ELF-1 (cell line): ENCODE data around the gene ARHGAP10.
"Not testable (repeated sequence)": the region's sequence is repeated elsewhere in the genome, so short reads cannot be mapped to it uniquely, and the experiment has no call there.

Experiments used
- DNase-seq: peaks from one replicate; pipeline ENCODE4 v3.0.0-alpha.2; 2016; ENCODE audit warnings: low read depth, low spot score

ARHGAP10 gene

GRCh38 chr4:147793569-147794313 is 61.9 kb downstream of the ARHGAP10 start:
- DNase-seq: no peak

- DNase-seq: no peak
Measured at GRCh38 chr4:147794314-147794680, 62.4 kb downstream of the ARHGAP10 start.

DNA sequence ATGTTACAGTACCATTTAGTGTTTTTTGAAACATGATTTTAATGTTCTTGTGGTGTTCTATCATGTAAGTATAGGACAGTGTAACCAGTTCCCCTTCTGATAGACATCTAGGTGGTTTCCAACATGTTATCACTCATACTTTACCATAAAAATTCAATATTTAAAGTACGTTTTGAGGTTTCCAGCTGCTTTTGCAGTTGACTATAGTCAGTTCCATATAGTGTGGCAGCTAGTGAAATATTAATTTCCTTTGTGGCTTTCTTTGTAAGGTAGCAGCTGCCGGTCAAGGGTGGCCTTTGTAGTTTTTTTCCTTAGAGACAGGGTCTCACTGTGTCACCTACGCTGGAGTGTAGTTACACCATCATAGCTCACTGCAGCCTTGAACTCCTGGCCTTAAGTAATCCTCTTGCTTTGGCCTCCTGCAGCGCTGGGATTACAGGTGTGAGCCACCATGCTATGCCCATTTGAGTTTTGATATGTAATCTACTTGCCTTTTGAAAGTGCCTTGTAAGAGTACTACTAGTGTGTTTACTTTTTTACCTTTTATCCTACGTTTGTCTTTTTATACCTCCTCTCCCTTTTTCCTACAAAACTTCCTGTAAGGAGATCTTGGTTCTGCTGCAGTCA is 63.0 kb downstream of the ARHGAP10 start:
- no peak for DNase-seq

DNA sequence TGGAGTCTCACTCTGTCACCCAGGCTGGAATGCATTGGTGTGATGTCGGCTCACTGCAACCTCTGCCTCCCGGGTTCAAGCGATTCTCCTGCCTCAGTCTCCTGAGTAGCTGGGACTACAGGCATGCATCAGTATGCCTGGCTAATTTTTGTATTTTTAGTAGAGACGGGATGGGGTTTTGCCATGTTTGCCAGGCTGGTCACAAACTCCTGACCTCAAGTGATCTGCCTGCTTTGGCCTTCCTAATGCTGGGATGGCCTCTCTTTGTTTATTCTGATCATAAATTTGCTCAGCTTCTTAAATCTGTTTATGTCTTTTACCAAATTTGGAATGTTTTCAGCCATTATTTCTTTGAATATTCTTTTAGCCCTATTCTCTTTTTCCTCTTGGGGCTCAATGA is 67.2 kb downstream of the ARHGAP10 start:
- DNase-seq: not testable (repeated sequence)

DNA sequence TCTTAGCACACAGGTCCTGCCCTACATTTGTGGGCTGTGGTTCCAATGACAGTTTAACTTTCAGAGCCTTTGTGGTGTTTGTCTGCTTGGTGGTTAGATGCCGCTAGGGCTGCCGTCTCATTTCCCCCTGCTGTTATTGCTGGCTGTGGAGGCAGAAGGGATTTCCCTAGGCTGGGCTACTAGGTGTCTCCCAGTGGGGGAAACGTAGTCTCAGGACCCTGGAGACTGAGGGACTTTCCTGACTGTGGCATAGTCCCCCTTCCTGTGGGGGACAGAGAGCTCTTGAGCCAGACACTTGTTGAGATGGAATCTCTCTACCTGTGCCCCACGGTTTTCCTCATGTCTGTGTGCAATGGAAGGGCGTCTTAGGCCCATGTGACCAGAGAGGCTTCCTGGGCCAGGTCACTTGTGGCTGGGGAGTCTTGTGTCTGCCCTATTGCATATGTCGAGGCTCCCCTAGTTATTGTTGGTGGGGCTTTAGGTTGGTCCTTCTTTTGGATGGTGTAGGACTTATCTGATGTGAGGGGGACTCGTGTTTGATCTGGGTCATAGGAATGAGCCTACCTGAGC is 68.2 kb downstream of the ARHGAP10 start:
- DNase-seq: no peak

DNA sequence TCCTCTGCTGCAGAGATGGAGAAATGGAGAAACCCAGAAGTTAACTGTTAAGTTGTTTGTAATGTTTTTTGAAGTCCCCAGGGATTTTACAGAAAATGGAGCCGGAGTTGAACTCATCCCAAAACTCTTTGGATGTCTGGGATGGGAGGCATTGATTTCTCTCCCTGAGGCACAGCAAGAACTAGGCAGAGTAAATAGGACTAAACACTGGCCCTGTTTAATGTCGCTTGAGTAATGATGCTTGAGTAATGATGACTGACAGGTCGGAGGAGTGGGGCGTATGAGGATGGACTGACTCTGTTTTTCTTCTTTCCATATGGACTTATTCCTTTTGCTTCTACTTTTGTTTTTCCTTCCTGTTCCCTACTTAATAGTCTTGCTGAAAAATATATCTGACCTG is 69.9 kb downstream of the ARHGAP10 start:
- DNase-seq: no peak

GRCh38 chr4:147802346-147802745 is 70.5 kb downstream of the ARHGAP10 start:
- DNase-seq: no peak

DNA sequence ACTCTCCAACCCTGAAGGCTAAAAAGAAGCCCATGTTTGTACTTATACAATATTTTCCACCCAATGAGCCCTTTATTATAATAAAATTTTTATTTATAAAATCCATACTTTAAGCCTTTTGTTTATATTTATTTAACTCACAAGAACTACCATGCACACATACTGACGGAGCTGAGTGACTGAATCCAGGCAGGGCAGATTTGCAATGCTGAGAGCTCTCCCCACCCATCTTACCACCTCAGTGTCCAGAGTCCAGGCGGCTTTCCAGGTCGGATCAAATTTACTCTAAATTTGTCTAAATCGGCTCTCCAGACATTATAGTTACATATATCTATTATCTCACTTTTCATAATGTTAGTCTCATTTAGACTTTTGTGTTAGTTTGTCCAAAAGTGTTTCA is 74.1 kb downstream of the ARHGAP10 start:
- no peak for DNase-seq

DNA sequence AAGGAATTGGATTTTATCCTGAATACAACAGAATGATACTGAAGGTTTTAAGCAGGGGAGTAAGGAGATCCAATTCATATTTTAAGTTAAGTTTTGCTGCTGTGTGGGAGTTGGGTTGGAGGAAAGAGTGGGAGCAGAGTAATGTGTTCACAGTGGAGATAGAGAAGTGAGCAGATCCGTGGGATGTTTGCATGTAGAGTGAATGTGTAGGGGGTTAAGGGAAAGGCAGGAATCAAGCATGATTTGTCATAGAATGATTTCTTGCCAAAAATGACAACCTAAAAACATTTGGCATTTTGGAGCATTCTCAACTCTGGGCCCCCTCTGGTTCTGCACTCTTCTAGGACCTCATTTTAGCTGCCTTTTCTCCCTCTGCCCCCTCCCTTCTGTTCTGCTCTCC is 76.6 kb downstream of the ARHGAP10 start:
- DNase-seq: no peak

- DNase-seq: no peak
Measured at GRCh38 chr4:147809211-147809610, 77.3 kb downstream of the ARHGAP10 start.

- no peak for DNase-seq
Measured at GRCh38 chr4:147811878-147812277, 80.0 kb downstream of the ARHGAP10 start.

- no peak for DNase-seq
Measured at GRCh38 chr4:147813109-147813773, 81.4 kb downstream of the ARHGAP10 start.

- no peak for DNase-seq
Measured at GRCh38 chr4:147813973-147814372, 82.1 kb downstream of the ARHGAP10 start.

- no peak for DNase-seq
Measured at GRCh38 chr4:147814376-147814775, 82.5 kb downstream of the ARHGAP10 start.

- no peak for DNase-seq
Measured at GRCh38 chr4:147815741-147816140, 83.9 kb downstream of the ARHGAP10 start.

- no peak for DNase-seq
Measured at GRCh38 chr4:147816382-147817254, 84.7 kb downstream of the ARHGAP10 start.

DNA sequence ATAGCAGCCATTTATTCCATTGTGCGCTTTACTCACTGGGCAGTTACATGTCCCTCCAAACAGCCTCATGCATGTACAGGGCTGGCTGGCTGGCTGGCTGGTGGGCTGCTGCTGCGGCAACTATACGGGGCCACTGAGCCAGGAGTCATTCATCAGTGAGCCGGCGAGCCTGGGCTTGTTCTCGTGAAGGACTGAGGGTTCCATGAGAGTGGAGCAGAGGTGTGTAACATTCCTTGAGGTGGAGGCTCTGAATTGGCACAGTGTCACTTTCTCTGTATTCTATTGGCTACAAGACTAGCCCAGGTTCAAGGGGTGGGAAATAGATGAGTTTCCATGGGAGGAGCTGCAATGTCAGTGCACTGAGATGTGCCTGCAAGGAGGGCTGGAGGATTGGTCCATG is 89.1 kb downstream of the ARHGAP10 start:
- no peak for DNase-seq

DNA sequence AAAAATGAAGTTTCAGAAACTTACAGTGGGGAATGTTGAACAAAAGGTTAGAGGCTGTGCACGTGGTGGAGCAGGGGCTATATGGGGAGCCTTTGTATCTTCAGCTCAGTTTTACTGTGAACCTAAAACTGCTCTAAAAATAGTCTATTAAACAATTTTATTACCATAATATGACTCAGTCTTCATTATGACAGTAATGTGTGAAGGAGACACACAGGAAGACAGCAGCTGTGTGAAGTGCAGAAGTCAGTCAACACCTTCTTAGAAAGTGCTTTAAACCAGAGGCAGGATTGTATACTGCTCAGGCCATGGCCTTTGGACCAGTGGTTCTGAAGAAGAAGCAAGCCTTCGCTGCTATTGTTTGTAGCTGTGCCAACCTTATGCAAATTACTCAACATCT is 89.7 kb downstream of the ARHGAP10 start:
- DNase-seq: no peak

- DNase-seq: no peak
Measured at GRCh38 chr4:147822128-147822527, 90.2 kb downstream of the ARHGAP10 start.

DNA sequence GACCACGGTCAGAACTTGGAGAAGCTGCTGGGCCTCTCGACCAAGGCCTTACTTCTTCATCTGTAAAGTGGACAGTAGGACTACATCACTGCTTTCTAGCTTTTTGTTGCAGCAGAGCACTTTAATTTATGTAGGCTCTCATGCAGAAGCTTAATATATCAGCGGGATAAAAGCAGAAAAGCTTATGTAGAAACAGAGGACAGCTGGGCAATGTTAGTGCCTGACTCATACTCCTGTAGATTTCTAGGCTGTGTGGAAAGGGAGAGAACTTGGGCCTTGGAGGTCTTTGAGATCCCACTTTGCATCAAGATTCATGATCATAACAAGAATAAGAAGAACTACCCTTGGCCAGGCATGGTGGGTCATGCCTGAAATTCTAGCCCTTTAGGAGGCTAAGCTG is 91.2 kb downstream of the ARHGAP10 start:
- DNase-seq: no peak

- DNase-seq: no peak
Measured at GRCh38 chr4:147824316-147824715, 92.4 kb downstream of the ARHGAP10 start.

- no peak for DNase-seq
Measured at GRCh38 chr4:147824884-147825283, 93.0 kb downstream of the ARHGAP10 start.
